Urothelium cell line (cell line): ENCODE results near the gene NUP188.

ENCODE experiments used
- DNase-seq: peaks from one replicate; pipeline ENCODE4 v3.0.0; 2011; ENCODE audit warnings: low spot score, mixed read lengths
- FAIRE-seq: peaks from 2 replicates; lab custom pipeline; 2011; peaks lifted over from hg19 to GRCh38; lab: Jason Lieb, UNC

The NUP188 gene, protein sequence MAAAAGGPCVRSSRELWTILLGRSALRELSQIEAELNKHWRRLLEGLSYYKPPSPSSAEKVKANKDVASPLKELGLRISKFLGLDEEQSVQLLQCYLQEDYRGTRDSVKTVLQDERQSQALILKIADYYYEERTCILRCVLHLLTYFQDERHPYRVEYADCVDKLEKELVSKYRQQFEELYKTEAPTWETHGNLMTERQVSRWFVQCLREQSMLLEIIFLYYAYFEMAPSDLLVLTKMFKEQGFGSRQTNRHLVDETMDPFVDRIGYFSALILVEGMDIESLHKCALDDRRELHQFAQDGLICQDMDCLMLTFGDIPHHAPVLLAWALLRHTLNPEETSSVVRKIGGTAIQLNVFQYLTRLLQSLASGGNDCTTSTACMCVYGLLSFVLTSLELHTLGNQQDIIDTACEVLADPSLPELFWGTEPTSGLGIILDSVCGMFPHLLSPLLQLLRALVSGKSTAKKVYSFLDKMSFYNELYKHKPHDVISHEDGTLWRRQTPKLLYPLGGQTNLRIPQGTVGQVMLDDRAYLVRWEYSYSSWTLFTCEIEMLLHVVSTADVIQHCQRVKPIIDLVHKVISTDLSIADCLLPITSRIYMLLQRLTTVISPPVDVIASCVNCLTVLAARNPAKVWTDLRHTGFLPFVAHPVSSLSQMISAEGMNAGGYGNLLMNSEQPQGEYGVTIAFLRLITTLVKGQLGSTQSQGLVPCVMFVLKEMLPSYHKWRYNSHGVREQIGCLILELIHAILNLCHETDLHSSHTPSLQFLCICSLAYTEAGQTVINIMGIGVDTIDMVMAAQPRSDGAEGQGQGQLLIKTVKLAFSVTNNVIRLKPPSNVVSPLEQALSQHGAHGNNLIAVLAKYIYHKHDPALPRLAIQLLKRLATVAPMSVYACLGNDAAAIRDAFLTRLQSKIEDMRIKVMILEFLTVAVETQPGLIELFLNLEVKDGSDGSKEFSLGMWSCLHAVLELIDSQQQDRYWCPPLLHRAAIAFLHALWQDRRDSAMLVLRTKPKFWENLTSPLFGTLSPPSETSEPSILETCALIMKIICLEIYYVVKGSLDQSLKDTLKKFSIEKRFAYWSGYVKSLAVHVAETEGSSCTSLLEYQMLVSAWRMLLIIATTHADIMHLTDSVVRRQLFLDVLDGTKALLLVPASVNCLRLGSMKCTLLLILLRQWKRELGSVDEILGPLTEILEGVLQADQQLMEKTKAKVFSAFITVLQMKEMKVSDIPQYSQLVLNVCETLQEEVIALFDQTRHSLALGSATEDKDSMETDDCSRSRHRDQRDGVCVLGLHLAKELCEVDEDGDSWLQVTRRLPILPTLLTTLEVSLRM (N-terminal part only)

DNA sequence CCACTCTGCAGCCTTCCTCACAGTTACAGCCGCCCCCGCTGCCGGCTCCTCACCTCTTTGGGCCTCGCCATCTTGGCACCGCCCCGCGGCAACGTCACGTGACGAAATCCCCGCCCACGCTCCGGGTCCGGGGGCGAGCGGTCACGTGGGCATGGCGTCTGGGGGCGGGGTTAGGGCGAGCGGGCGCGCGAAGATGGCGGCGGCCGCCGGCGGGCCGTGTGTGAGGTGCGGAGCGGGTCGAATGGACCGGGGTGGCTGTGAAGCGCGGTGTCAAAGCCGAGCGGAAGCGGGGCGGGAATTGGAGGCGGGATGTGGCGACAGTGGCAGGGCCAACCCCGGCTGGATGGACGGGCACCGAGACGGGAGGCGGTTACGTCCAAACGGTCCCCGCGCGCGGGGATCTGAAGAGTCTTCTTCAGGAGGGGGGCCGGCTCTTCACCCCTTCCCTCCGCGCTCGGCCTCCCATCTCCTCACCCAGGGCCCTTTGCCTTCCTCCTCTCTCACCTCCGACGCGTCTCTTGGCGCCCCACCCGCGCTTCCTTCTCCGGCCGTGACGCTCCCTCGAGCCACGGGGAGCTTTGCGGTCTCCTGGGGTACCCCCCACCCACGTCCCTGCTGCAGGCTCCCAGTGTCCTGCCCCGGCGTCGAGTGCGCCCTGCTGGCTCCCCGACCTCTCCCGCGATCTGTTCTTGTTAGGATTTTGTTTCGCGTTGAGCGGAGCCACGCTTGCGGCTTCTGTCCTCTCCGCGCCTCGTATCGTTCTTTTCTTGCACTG is at the start of gene NUP188, which contains the start of gene DOLK:
TSS of gene NUP188 (plus strand) at position 173 of the 775 bp plus-strand sequence. CDS start at position 194, 21 bp downstream.
TSS of gene DOLK (minus strand) at position 77 of the 775 bp plus-strand sequence. CDS start 300 bp downstream, outside the sequence.
- FAIRE-seq (peak; percentile 89), DNase-seq (peak; percentile 98)

DNA sequence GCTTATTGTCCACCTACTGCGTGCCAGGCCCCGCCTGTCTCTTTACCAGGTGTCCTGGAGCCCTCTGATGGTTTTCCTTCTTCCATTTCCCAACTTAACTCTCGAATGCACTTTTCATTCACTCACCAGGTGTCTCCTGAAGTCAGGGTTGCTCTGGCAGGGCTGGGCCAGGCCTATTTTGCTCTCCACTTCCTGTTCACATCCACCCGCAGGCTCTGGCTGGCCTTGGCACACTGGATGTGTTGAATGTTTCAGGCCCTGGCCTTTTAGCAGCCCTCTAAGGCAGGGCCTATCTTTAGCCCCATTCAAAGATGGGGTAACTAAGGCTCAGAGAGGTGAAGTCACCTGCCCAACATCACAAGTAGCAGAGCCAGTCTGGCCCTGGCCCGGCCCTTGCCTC is 49.1 kb upstream of the NUP188 start:
- FAIRE-seq (no peak), DNase-seq (no peak)

DNA sequence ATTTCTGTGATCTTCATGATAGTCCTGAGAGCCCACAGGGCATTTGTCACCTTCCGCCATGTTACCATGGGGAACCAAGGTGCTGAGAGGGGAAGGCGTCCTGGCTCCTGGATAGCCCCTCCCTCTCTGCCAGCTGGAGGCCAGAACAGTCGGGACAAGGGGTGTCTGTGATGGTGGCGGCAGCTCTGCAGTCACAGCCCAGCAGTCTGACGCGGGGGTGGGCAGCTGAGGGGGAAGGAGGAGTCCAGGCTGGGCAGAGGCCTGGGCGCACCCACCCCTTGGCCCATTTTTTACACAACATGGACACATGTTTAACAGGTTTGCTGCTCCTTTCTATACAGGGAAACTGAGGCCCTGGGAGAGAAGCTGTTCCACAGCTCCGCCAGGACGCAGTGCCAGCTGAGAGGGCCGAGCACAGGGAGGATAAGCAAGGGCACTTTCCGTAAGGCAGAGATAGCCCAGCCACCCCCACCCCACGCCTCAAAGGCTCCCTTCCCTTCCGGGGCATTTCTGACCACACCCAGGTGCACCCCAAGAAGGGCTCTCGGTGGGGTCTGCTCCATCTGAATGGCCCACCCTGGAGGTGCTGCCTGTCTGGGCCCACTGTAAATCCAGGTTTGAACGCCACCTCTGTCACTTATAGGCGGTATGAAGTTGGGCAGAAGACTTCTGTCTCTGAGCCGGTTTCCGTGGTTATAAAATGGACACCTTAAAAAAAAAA is 48.5 kb upstream of the NUP188 start:
- no peak for FAIRE-seq

DNA sequence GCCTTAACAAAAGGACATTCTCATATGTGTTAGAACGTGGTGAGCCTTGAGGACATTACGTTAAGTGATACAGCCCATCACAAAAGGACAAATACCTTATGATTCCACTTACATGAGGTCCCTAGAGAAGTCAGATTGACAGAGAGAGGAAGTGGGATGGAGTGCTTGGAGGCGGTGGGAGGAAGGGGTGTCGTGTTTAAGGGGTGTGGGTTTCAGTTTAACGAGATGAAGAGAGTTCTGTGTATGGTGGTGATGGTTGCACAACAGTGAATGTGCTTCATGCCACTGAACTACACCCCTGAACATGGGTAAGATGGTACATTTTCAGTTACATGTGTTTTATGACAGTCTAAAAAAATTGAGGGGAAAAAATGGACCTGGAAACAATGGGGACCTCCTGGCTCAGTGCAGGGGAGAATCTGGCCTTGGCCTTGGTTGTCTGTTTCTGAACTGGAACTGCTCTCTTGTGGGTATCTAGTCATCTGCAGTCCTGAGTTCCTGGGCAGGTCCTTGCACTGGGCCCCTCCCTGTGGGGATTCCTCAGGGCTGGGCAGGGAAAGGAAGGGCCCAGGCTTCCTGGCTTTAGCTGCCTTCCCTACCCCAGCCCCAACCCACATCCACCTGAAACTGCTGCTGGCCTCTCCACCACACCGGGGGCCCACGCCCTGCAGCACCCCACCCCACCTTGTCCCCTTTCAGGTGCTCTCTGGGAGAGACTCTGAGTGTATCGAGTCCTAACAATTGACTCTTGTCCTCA is 47.8 kb upstream of the NUP188 start:
- no peak for FAIRE-seq
- DNase-seq, result no peak

More for the DNA sequence above, 48.5 kb upstream of the NUP188 start:
- DNase-seq, result no peak

DNA sequence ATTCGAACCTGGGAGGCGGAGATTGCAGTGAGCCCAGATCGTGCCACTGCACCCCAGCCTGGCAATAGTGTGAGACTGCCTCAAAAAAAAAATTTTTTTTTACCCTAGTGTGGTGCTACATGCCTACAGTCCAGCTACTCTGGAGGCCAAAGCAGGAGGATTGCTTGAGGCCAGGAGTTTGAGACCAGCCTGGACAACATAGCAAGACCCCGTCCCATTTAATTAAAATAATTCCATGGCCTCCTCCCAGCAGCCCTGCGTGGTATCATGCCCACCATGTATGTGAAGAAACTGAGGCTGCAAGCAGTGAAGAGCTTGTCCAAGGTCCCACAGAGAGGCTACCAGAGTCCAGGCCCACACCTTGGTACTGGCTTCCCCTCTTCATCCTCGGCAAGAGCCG is 46.1 kb upstream of the NUP188 start:
- no peak for FAIRE-seq
- DNase-seq, result no peak

DNA sequence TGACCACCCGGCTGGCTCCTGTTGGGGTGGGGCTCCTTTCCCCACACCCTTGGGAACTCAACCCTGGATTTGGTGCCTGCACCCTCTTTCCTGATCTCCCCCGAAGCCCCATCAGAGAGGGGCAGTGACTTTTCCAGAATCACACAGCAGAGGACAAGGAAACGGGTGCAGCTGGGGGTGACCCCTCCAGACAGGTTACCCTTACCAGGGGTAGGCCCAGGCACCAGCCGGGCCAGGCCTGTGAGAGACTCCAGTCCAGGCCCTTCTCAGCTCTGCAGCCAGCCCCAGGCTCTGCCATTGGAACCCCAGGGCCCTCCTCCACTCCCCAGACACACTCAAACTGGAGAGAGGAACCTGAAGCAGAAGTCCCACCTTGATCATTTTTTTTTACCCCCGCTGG is 45.7 kb upstream of the NUP188 start:
- FAIRE-seq, result no peak
- DNase-seq, result no peak

DNA sequence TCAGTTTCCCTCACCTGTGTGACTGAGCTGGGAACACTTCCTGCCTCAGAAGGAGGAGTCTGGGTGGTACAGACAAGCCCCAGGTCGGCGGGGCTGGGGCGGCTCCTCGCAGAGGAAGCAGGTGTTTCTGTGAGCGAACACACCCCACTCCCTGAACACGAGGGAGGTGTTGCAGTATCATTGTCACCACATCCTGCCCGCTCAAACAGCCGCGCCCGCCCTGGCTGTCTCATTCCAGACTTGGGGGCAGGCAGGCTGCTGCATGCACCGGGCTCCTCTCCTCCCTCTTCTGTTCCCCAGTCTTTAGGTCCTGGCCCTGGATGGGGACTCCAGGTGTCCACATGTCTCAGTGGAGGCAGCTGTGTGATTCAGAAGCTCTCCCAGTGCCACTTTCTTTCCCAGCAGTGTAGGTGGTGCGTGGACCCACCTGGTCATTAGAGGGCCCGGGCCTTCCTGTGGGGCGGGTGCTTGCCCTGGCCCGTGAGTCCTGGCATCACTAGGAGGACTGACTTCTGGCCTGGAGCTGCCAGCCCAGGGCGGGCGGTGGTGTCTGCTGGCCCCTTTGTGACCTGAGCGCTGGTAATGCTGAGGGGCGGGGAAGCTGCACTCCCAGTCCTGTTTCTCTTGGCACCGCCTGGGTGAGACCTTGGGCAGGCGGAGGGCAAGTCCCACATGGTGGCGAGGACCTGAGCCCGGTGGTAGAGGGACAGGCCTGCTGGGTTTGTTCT is 45.0 kb upstream of the NUP188 start:
- no peak for DNase-seq
- no peak for FAIRE-seq

DNA sequence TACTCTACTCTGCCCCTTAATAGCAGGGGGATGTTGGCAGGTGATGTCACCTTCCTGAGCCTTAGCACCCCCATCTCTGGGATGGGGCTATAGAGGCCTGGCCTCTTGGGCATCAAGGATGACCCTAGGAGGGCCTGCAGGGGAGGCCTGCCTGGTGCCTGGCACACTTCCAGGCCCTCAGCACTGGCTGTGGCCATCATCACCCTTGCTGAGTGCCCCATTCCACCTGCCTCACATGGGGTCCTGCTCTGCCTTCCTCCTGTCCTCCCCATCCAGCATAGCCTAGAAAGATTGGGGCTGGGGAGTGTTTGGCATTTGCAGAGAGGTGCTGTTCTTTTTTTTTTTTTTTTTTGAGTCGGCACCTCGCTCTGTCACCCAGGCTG is 44.4 kb upstream of the NUP188 start:
- peak; percentile 52 for FAIRE-seq
- no peak for DNase-seq

DNA sequence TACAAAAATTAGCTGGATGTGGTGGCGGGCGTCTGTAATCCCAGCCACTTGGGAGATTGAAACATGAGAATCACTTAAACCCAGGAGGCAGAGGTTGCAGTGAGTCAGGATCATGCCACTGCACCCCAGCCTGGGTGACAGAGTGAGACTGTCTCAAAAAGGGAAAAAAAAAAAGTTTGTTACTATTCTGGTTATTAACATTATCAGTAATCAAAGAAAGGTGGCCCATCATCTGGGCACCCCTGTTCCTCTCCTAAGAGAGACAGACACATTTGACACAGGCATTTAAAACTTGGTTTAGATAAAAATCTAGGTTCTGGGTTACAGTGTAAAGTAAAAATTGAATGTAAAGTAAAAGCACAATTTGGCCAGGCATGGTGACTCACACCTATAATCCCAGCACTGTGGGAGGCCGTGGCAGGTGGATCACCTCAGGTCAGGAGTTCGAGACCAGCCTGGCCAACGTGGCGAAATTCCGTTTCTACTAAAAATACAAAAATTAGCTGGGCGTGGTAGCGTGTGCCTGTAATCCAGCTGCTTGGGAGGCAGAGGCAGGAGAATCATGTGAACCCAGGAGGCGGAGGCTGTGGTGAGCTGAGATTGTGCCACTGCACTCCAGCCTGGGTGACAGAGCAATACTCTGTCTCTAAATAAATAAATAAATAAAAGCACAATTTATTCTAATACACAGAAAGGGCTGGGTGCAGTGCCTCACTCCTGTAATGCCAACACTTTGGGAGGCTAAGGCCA is 43.5 kb upstream of the NUP188 start:
- DNase-seq, result no peak
- FAIRE-seq, result no peak

DNA sequence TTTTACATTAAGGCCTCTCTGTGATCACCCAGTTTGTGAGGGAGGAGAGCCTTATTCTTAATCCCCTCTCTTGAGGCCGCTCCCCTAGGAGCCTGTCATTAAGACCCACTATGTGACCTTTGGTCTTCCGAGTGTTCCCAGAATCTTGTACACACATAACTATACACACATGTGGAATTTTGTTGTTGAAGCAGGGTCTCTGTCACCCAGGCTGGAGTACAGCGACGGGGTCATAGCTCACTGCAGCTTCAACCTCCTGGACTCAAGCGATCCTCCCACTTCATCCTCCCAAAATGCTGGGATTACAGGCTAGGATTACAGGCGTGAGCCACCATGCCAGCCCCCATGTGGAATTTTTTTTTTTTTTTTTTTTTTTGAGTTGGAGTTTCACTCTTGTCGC is 41.5 kb upstream of the NUP188 start:
- FAIRE-seq (no peak), DNase-seq (no peak)

DNA sequence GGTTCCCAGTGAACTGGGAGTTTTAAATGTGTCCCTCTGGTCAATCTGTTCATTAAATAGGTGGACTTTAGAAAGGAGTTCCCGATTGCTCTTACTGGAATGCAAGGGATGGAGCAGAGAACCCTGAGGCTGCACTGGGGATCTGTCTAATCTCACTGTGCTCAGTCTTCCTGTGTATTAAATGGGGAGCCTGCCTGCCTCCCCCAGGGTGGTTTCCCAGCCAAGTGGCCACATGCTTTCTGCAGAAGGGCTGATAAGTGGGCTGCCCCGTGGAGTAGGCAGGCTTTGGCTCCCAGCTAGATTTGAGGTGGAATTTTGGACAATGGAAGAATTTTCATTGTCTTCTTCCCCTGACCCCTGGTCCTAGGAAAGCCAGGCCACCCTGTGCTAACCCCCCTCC is 40.8 kb upstream of the NUP188 start:
- FAIRE-seq (no peak), DNase-seq (no peak)

DNA sequence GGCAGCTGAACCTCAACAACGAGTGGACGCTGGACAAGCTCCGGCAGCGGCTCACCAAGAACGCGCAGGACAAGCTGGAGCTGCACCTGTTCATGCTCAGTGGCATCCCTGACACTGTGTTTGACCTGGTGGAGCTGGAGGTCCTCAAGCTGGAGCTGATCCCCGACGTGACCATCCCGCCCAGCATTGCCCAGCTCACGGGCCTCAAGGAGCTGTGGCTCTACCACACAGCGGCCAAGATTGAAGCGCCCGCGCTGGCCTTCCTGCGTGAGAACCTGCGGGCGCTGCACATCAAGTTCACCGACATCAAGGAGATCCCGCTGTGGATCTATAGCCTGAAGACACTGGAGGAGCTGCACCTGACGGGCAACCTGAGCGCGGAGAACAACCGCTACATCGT is 39.1 kb upstream of the NUP188 start:
- FAIRE-seq (no peak), DNase-seq (no peak)

DNA sequence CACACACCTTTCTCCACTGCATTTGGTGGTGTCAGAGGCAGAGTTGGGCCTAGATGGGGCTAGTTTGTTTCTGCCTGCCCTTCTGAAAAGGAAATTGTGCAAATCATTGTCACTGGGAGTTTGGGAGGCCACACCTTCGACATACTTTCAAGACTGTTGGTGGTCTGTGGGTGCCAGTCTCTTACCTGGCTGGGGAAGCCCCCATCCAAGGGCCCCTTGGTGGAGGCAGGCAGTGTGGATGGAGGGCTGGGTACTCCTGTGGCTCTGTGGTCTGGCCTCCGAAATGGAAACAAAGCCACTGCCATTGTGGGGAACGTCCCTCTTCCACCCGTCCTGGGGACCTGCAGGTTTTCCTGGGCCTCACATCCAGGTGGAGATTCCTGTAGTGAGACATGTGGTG is 37.6 kb upstream of the NUP188 start:
- no peak for FAIRE-seq
- no peak for DNase-seq

DNA sequence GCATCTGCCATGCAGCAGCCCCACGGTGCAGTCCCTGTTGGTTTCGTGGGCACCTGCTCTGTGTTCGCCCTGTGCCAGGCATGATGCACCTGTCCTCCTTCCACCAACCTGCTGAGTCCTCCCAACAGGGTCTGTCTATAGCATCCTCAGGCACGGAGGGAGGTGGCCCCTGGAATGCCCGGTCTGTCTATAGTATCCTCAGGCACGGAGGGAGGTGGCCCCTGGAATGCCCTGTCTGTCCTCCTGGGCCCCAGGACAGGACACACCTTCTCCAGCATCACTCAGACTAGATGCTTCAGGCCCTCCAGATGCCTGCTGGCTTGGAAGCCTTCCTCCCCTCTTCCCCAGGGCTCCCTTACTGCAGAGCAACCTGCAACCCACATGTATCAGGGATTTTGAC is 36.6 kb upstream of the NUP188 start:
- no peak for FAIRE-seq
- DNase-seq, result no peak

DNA sequence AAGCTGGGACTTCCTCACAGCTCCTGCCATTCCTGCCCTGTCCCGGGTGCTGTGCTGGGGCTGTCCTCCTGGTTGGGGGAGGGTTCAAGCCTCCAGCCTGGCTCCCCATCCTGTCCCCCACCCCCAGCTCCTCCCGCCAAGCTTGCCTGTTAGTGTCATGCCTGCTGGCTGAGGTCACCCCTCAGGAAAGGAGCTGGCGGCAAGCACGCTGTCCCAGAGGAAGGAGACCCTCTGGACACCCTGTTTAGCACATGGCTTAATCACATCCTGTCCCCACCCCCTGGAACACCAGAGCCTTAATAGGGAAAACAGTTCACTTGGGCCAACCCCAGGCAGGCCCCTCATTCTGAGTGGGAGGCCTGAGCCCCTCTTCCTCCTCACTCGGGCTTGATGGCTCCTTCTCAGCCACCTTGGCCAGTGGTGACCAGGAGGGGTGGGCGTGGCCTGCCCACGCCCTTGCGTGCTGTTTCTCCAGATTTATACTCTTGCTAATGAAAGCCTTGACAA is 35.9 kb upstream of the NUP188 start:
- DNase-seq (peak; percentile 75), FAIRE-seq (peak; percentile 87)

DNA sequence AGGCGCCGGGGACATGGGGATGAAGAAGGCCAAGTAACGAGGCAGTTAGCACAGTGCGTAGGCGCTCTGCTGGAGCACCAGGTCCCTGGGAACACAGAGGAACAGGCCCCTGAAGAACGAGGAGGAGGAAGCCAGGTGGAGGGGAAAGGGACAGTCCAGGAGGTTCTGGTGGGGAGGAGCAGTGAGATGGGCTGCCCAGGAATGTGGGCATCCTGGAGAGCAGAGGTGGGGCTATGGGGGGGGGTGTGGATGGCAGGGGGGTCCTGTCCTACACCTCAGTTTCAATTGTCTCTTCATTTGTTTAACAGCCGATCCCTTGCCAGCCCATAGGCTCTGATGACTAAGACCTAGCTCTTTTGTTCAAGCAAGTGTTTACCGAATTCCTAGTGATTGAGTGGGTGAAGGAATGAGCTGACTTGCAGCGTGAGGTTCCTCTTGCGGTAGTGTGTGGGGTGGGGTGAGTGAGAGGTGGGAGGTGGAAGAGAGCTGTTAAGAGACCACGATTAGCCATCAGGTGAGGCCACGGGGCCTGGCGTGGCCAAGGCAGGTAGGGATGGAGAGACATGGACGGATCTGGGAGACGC is 35.1 kb upstream of the NUP188 start:
- FAIRE-seq (peak; percentile 40), DNase-seq (peak; percentile 89)
